IgD-negative memory B cell (primary cell): ENCODE data around the gene PLCD3. TPM values are rescaled to one million over a fixed set of nuclear protein-coding genes. Genes with fewer than 3 reads are reported as not detected.
A peak's percentile ranks its signal among the peaks of the same experiment; 100 is the strongest.

Source experiments
- H3K27ac Mint-ChIP-seq, 3 donors: one replicate each; pipeline ENCODE4 v1.8.0; 2020 to 2022; ENCODE audit warnings: mild to moderate bottlenecking in 3 of 3, mixed read lengths in 3 of 3, moderate library complexity in 1 of 3
- H3K27me3 Mint-ChIP-seq: one replicate; pipeline ENCODE4 v1.8.0; 2021; ENCODE audit warnings: mixed read lengths
- H3K36me3 Mint-ChIP-seq: one replicate; pipeline ENCODE4 v1.8.0; 2020; ENCODE audit warnings: mild to moderate bottlenecking, mixed read lengths
- H3K4me1 Mint-ChIP-seq, 3 donors: one replicate each; pipeline ENCODE4 v1.8.0; 2020 to 2022; ENCODE audit warnings: mixed read lengths in 3 of 3, mild to moderate bottlenecking in 1 of 3
- H3K4me3 Mint-ChIP-seq, 4 donors: one replicate each; pipeline ENCODE4 v1.8.0; 2020 to 2022; ENCODE audit warnings: mild to moderate bottlenecking in 4 of 4, mixed read lengths in 4 of 4, moderate library complexity in 3 of 4
- H3K9me3 Mint-ChIP-seq, 3 donors: one replicate each; pipeline ENCODE4 v1.8.0; 2020 to 2021; ENCODE audit warnings: mixed read lengths in 3 of 3, mild to moderate bottlenecking in 1 of 3
- polyA plus RNA-seq: library from polyadenylated mRNA; unstranded; fragments of 300-500 nt; fragmentation: Illumina TruSeq; gene quantifications from one replicate; pipeline ENCODE4 v1.2.3, GENCODE V29; 2021

PLCD3 gene
- polyA plus RNA-seq, 1 donor from 2014 or later, result not detected

- Mint-ChIP-seq H3K9me3 (no peaks in the 10 kb centered on the region), H3K36me3 (no peaks in the 10 kb centered on the region), H3K27ac (peak overlapping the region; percentile 67 to 100 (median 76)), H3K27me3 (no peaks in the 10 kb centered on the region), H3K4me1 (peaks cover 13 to 29% (median 25%) of the 10 kb centered on the region in 3 donors), H3K4me3 (peak overlapping the region; percentile 62 to 98 (median 86))
These were observed 12.7 kb upstream of the PLCD3 start for GRCh38 chr17:45145035-45145389.

GRCh38 chr17:45144199-45145034, 12.1 kb upstream of the PLCD3 start:
- Mint-ChIP-seq H3K27ac (peak overlapping the region; percentile 67 to 100 (median 76)), H3K27me3 (no peaks in the 10 kb centered on the region), H3K36me3 (no peaks in the 10 kb centered on the region), H3K4me3 (peak overlapping the region; percentile 81 to 98 (median 90)), H3K4me1 (peaks cover 11 to 27% (median 23%) of the 10 kb centered on the region in 3 donors), H3K9me3 (no peaks in the 10 kb centered on the region)

- Mint-ChIP-seq H3K4me1 (peaks cover 8 to 26% (median 21%) of the 10 kb centered on the region in 3 donors), H3K9me3 (no peaks in the 10 kb centered on the region)
These were observed 11.5 kb upstream of the PLCD3 start for GRCh38 chr17:45143767-45144198.

GRCh38 chr17:45143094-45143670, 10.9 kb upstream of the PLCD3 start:
- no peaks in the 10 kb centered on the region for H3K36me3 Mint-ChIP-seq
- peak overlapping the region; percentile 78 to 92 (median 84) for H3K4me3 Mint-ChIP-seq
- H3K27ac Mint-ChIP-seq, result peak overlapping the region; percentile 63 to 80 (median 71)
- no peaks in the 10 kb centered on the region for H3K27me3 Mint-ChIP-seq
- H3K9me3 Mint-ChIP-seq, result no peaks in the 10 kb centered on the region
- peaks cover 8 to 26% (median 21%) of the 10 kb centered on the region in 3 donors for H3K4me1 Mint-ChIP-seq

More at GRCh38 chr17:45143767-45144198, 11.5 kb upstream of the PLCD3 start:
- Mint-ChIP-seq H3K4me3 (peak overlapping the region; percentile 78 to 92 (median 84)), H3K36me3 (no peaks in the 10 kb centered on the region), H3K27ac (peak overlapping the region; percentile 63 to 80 (median 71)), H3K27me3 (no peaks in the 10 kb centered on the region)

GRCh38 chr17:45139533-45139920, 7.2 kb upstream of the PLCD3 start:
- H3K4me3 Mint-ChIP-seq, result peak overlapping the region in 1 of 4 donors; percentile 75
- H3K9me3 Mint-ChIP-seq, result no peaks in the 10 kb centered on the region
- H3K27me3 Mint-ChIP-seq, result no peaks in the 10 kb centered on the region
- no peaks in the 10 kb centered on the region for H3K36me3 Mint-ChIP-seq
- no peak overlapping the region for H3K27ac Mint-ChIP-seq
- H3K4me1 Mint-ChIP-seq, result peaks cover 5 to 22% (median 16%) of the 10 kb centered on the region in 3 donors

GRCh38 chr17:45138911-45139532, 6.7 kb upstream of the PLCD3 start:
- Mint-ChIP-seq H3K9me3 (no peaks in the 10 kb centered on the region), H3K4me3 (peak overlapping the region in 1 of 4 donors; percentile 75), H3K4me1 (peaks cover 5 to 22% (median 16%) of the 10 kb centered on the region in 3 donors), H3K36me3 (no peaks in the 10 kb centered on the region), H3K27me3 (no peaks in the 10 kb centered on the region), H3K27ac (no peak overlapping the region)

GRCh38 chr17:45137561-45138305, 5.4 kb upstream of the PLCD3 start:
- Mint-ChIP-seq H3K36me3 (no peaks in the 10 kb centered on the region), H3K4me1 (peaks cover 10 to 19% (median 11%) of the 10 kb centered on the region in 3 donors), H3K27me3 (no peaks in the 10 kb centered on the region), H3K4me3 (peak overlapping the region in 1 of 4 donors; percentile 90), H3K27ac (no peak overlapping the region), H3K9me3 (no peaks in the 10 kb centered on the region)

GRCh38 chr17:45136846-45137560, 4.7 kb upstream of the PLCD3 start:
- no peaks in the 10 kb centered on the region for H3K36me3 Mint-ChIP-seq
- H3K27ac Mint-ChIP-seq, result peak overlapping the region in 1 of 3 donors; percentile 85
- H3K4me1 Mint-ChIP-seq, result peaks cover 10 to 17% (median 11%) of the 10 kb centered on the region in 3 donors
- H3K4me3 Mint-ChIP-seq, result peak overlapping the region in 3 of 4 donors; percentile 90 to 96 (median 92)
- H3K9me3 Mint-ChIP-seq, result no peaks in the 10 kb centered on the region
- no peaks in the 10 kb centered on the region for H3K27me3 Mint-ChIP-seq

GRCh38 chr17:45135978-45136791, 3.9 kb upstream of the PLCD3 start:
- H3K27ac Mint-ChIP-seq, result peak overlapping the region in 2 of 3 donors; percentile 21 to 85
- H3K36me3 Mint-ChIP-seq, result no peaks in the 10 kb centered on the region
- no peaks in the 10 kb centered on the region for H3K27me3 Mint-ChIP-seq
- H3K4me1 Mint-ChIP-seq, result peaks cover 10 to 17% (median 10%) of the 10 kb centered on the region in 3 donors
- no peaks in the 10 kb centered on the region for H3K9me3 Mint-ChIP-seq
- peak overlapping the region; percentile 90 to 96 (median 92) for H3K4me3 Mint-ChIP-seq

- H3K36me3 Mint-ChIP-seq, result no peaks in the 10 kb centered on the region
These were observed 3.1 kb upstream of the PLCD3 start, which contains the start of gene ACBD4 for GRCh38 chr17:45135192-45135977. ACBD4 (plus strand) TSS chr17:45135687; CDS start chr17:45136145, 458 bp downstream.

GRCh38 chr17:45132572-45133463, 503 bp upstream of the PLCD3 start:
- no peaks in the 10 kb centered on the region for H3K36me3 Mint-ChIP-seq
- H3K4me1 Mint-ChIP-seq, result peaks cover 10 to 14% (median 10%) of the 10 kb centered on the region in 3 donors
- peak overlapping the region; percentile 53 to 96 (median 93) for H3K27ac Mint-ChIP-seq
- H3K9me3 Mint-ChIP-seq, result no peaks in the 10 kb centered on the region
- peak overlapping the region; percentile 94 to 96 (median 96) for H3K4me3 Mint-ChIP-seq
- H3K27me3 Mint-ChIP-seq, result no peaks in the 10 kb centered on the region

More at GRCh38 chr17:45135192-45135977, 3.1 kb upstream of the PLCD3 start, which contains the start of gene ACBD4:
- peak within 1 kb of the TSS; percentile 21 to 95 (median 85) for H3K27ac Mint-ChIP-seq
- H3K4me3 Mint-ChIP-seq, result peak within 1 kb of the TSS; percentile 90 to 96 (median 92)
- H3K27me3 Mint-ChIP-seq, result no peaks in the 10 kb centered on the region
- no peaks in the 10 kb centered on the region for H3K9me3 Mint-ChIP-seq
- peaks cover 10 to 14% (median 10%) of the 10 kb centered on the region in 3 donors for H3K4me1 Mint-ChIP-seq
